NK-92 (cell line): ENCODE measurements around the gene XIRP2.
"Not testable (repeated sequence)": the region's sequence is repeated elsewhere in the genome, so short reads cannot be mapped to it uniquely, and the experiment has no call there.

Experiments used
- DNase-seq: peaks from one replicate; lab custom pipeline; 2025; ENCODE audit not compliant: unreplicated experiment; lab: John Stamatoyannopoulos, UW

Gene XIRP2

GRCh38 chr2:167028503-167028902 lies 140.2 kb downstream of the XIRP2 start:
- no peak for DNase-seq

- DNase-seq, result not testable (repeated sequence)
These were observed 146.7 kb downstream of the XIRP2 start for GRCh38 chr2:167034976-167035375.

GRCh38 chr2:167048829-167049228 lies 160.5 kb downstream of the XIRP2 start:
- DNase-seq, result no peak

- no peak for DNase-seq
These were observed 161.4 kb downstream of the XIRP2 start for GRCh38 chr2:167049659-167050058.

- DNase-seq, result no peak
These were observed 164.5 kb downstream of the XIRP2 start for GRCh38 chr2:167052825-167053224.

GRCh38 chr2:167054881-167055280 lies 166.6 kb downstream of the XIRP2 start:
- no peak for DNase-seq

- DNase-seq, result no peak
These were observed 169.2 kb downstream of the XIRP2 start for GRCh38 chr2:167057446-167057845.

GRCh38 chr2:167059173-167059572 lies 170.9 kb downstream of the XIRP2 start:
- DNase-seq, result no peak

- DNase-seq, result no peak
These were observed 181.6 kb downstream of the XIRP2 start for GRCh38 chr2:167069855-167070254.

- DNase-seq, result not testable (repeated sequence)
These were observed 187.4 kb downstream of the XIRP2 start for GRCh38 chr2:167075708-167076107.

GRCh38 chr2:167098931-167099330 lies 210.7 kb downstream of the XIRP2 start:
- DNase-seq, result not testable (repeated sequence)

GRCh38 chr2:167100506-167100905 lies 212.2 kb downstream of the XIRP2 start:
- no peak for DNase-seq

- no peak for DNase-seq
These were observed 214.9 kb downstream of the XIRP2 start for GRCh38 chr2:167103028-167103756.

GRCh38 chr2:167103757-167104133 lies 215.5 kb downstream of the XIRP2 start:
- DNase-seq, result no peak

- DNase-seq, result no peak
These were observed 216.4 kb downstream of the XIRP2 start for GRCh38 chr2:167104691-167105090.

GRCh38 chr2:167109682-167110081 lies 221.4 kb downstream of the XIRP2 start:
- DNase-seq, result not testable (repeated sequence)

- DNase-seq, result no peak
These were observed 222.1 kb downstream of the XIRP2 start for GRCh38 chr2:167110345-167110744.

GRCh38 chr2:167114018-167114417 lies 225.7 kb downstream of the XIRP2 start:
- DNase-seq, result no peak

- DNase-seq, result no peak
These were observed 227.3 kb downstream of the XIRP2 start for GRCh38 chr2:167115541-167115940.

GRCh38 chr2:167122389-167122788 lies 234.1 kb downstream of the XIRP2 start:
- no peak for DNase-seq

- no peak for DNase-seq
These were observed 237.9 kb downstream of the XIRP2 start for GRCh38 chr2:167126165-167126564.

- no peak for DNase-seq
These were observed 238.9 kb downstream of the XIRP2 start for GRCh38 chr2:167127135-167127534.

GRCh38 chr2:167128130-167128529 lies 239.8 kb downstream of the XIRP2 start:
- DNase-seq, result no peak
